ENCODE data around the gene NOL9. TPM values are rescaled to one million over a fixed set of nuclear protein-coding genes. Genes with fewer than 3 reads are reported as not detected.

The NOL9 gene
- total and polyA plus RNA-seq, 8 donors, result 2.7 to 150 (median 23.5) TPM

GRCh38 chr1:6578624-6579373 lies 24.5 kb upstream of the NOL9 start:
- H3K27ac ChIP-seq, result peak overlapping the region; percentile 75 to 99 (median 98)
- H3K4me1 ChIP-seq, result peaks cover 32 to 43% (median 41%) of the 10 kb centered on the region in 4 donors
- TF ChIP-seq CTCF (IDR thresholded peaks at IDR 0.05), result no peak
- TF ChIP-seq EP300 (IDR thresholded peaks at IDR 0.05), result no peak
- no peak for TF ChIP-seq POLR2A (IDR thresholded peaks at IDR 0.05)
- no peak for TF ChIP-seq POLR2AphosphoS5 (IDR thresholded peaks at IDR 0.05)
- H3K4me3 ChIP-seq, result peak overlapping the region; percentile 74 to 97 (median 92)
- 86 to 94% (median 91%) methylated on average over 14 of the region's 14 CpGs for WGBS, 5 donors
- DNase-seq, result no peak
- no peaks in the 10 kb centered on the region for H3K9me3 ChIP-seq
- no peaks in the 10 kb centered on the region for H3K27me3 ChIP-seq
- H3K36me3 ChIP-seq, result no peaks in the 10 kb centered on the region
- intact Hi-C loops (cut with DNase I; ENCODE audit: low total_unique reads), result no loop called here

GRCh38 chr1:6577831-6578525 lies 23.7 kb upstream of the NOL9 start:
- Histone ChIP-seq H3K27me3 (no peaks in the 10 kb centered on the region), H3K9me3 (no peaks in the 10 kb centered on the region), H3K27ac (no peak overlapping the region), H3K4me1 (peaks cover 30 to 38% (median 37%) of the 10 kb centered on the region in 4 donors), H3K4me3 (no peak overlapping the region), H3K36me3 (no peaks in the 10 kb centered on the region)
- TF ChIP-seq POLR2AphosphoS5 (IDR thresholded peaks at IDR 0.05), result no peak
- no peak for TF ChIP-seq POLR2A (IDR thresholded peaks at IDR 0.05)
- no peak for TF ChIP-seq CTCF (IDR thresholded peaks at IDR 0.05)
- no peak for TF ChIP-seq EP300 (IDR thresholded peaks at IDR 0.05)
- no peak for DNase-seq
- WGBS, 5 donors, result 82 to 91% (median 87%) methylated on average over 5 to 6 of the region's 6 CpGs
- intact Hi-C loops (cut with DNase I; ENCODE audit: low total_unique reads), result no loop called here

- TF ChIP-seq EP300 (IDR thresholded peaks at IDR 0.05) (no peak), POLR2A (IDR thresholded peaks at IDR 0.05) (no peak), CTCF (IDR thresholded peaks at IDR 0.05) (no peak), POLR2AphosphoS5 (IDR thresholded peaks at IDR 0.05) (no peak)
- H3K27me3 ChIP-seq, result no peaks in the 10 kb centered on the region
- H3K4me1 ChIP-seq, result peaks cover 6 to 9% (median 9%) of the 10 kb centered on the region in 4 donors
- no peak overlapping the region for H3K27ac ChIP-seq
- H3K9me3 ChIP-seq, result peaks cover 0 to 8% (median 8%) of the 10 kb centered on the region in 4 donors
- no peak overlapping the region for H3K4me3 ChIP-seq
- WGBS, 5 donors, result 81 to 89% (median 84%) methylated on average over 10 to 14 of the region's 14 CpGs; no CpG with 5 or more reads in 1 of the 5 donors
- DNase-seq, result no peak
- intact Hi-C loops (cut with DNase I; ENCODE audit: low total_unique reads), result no loop called here
- H3K36me3 ChIP-seq, result no peaks in the 10 kb centered on the region
Measured at GRCh38 chr1:6574818-6575217, 20.5 kb upstream of the NOL9 start.

GRCh38 chr1:6574025-6574620 lies 19.8 kb upstream of the NOL9 start:
- no peak overlapping the region for H3K4me3 ChIP-seq
- no peak overlapping the region for H3K27ac ChIP-seq
- no peaks in the 10 kb centered on the region for H3K36me3 ChIP-seq
- H3K9me3 ChIP-seq, result peaks cover 0 to 8% (median 8%) of the 10 kb centered on the region in 4 donors
- intact Hi-C loops (cut with DNase I; ENCODE audit: low total_unique reads), result no loop called here
- WGBS, 5 donors, result 63 to 78% (median 73%) methylated on average over 7 to 8 of the region's 8 CpGs
- no peak for DNase-seq
- TF ChIP-seq EP300 (IDR thresholded peaks at IDR 0.05), result no peak
- no peak for TF ChIP-seq POLR2A (IDR thresholded peaks at IDR 0.05)
- TF ChIP-seq POLR2AphosphoS5 (IDR thresholded peaks at IDR 0.05), result no peak
- TF ChIP-seq CTCF (IDR thresholded peaks at IDR 0.05), result no peak
- no peaks in the 10 kb centered on the region for H3K27me3 ChIP-seq
- peaks cover 2 to 4% (median 4%) of the 10 kb centered on the region in 4 donors for H3K4me1 ChIP-seq

Measured in stomach (tissue), 9 donors.